Thyroid gland (tissue), 4 donors: Measurements from ENCODE around the gene RAB13. TPM values are rescaled to one million over a fixed set of nuclear protein-coding genes. Genes with fewer than 3 reads are reported as not detected.

ENCODE experiments used
- DNase-seq, 2 donors: peaks; one replicate each; pipeline ENCODE4 v3.0.0-alpha.2; 2019
- H3K27ac ChIP-seq, 3 donors: fragments of 200-600 bp; sonication (generic); 1 replicate in 2 of 3; 2 replicates in 1 of 3; pipeline ENCODE4 v1.5.1; 2016 to 2019; ENCODE audit warnings: mild to moderate bottlenecking in 1 of 3, moderate library complexity in 1 of 3
- H3K27me3 ChIP-seq: fragments of 200-600 bp; sonication (generic); one replicate; pipeline ENCODE4 v1.5.1; 2019
- H3K36me3 ChIP-seq, 2 donors: fragments of 200-600 bp; sonication (generic); one replicate each; pipeline ENCODE4 v1.5.1; 2016 to 2019
- H3K4me1 ChIP-seq, 2 donors: fragments of 200-600 bp; sonication (generic); one replicate each; pipeline ENCODE4 v1.5.1; 2017 to 2019
- H3K4me3 ChIP-seq, 3 donors: fragments of 200-600 bp; sonication (generic); replicated peaks in 1 of 3; 1 replicate in 2 of 3; 2 replicates in 1 of 3; pipeline ENCODE4 v1.5.1; 2016; ENCODE audit warnings: mild to moderate bottlenecking in 1 of 3
- H3K9me3 ChIP-seq: fragments of 200-600 bp; sonication (generic); one replicate; pipeline ENCODE4 v1.5.1; 2017
- CTCF ChIP-seq, 6 experiments: fragments of 200-600 bp in 3 of 6; fragments of 450-650 bp in 3 of 6; sonication (generic) in 3 of 6; IDR thresholded peaks; one replicate each; pipeline ENCODE4 v1.5.1; 2016 to 2019; ENCODE audit warnings: antibody characterized with exemption in 6 of 6, mild to moderate bottlenecking in 2 of 6, inconsistent platforms in 1 of 6, moderate library complexity in 1 of 6
- POLR2A ChIP-seq, 2 donors: fragments of 450-650 bp; IDR thresholded peaks; one replicate each; pipeline ENCODE4 v1.6.1; 2017; ENCODE audit warnings: antibody characterized with exemption in 2 of 2, mild to moderate bottlenecking in 2 of 2, moderate library complexity in 1 of 2
- WGBS, 2 donors: methylation state at CpG; one replicate each; pipeline ENCODE4 v1.1.5; 2017; 5-methylcytosine and 5-hydroxymethylcytosine counted together
- intact Hi-C: fragments of 100-400 bp; cut with DNase I; formaldehyde crosslinking; loops from one replicate; pipeline ENCODE4 v1.15.1; 2023
- total RNA-seq, 4 donors: library from RNA; depleted of rRNA; stranded (reverse); fragments of >200 nt; gene quantifications; one replicate each; pipeline ENCODE4 v1.2.3, GENCODE V29; 2016

Gene RAB13
- total RNA-seq, 4 donors from 2014 or later = 30.6 to 48.2 (median 38.1) TPM

GRCh38 chr1:153946622-153947241 lies 39.4 kb downstream of the RAB13 start, which contains the start of gene DENND4B:
Gene DENND4B (minus strand): TSS chr1:153946718. CDS start chr1:153944374, 2,344 bp downstream.
- peak; percentile 81 to 82 for DNase-seq
- H3K27me3 ChIP-seq = no peaks in the 10 kb centered on the region
- H3K27ac ChIP-seq = peak within 1 kb of the TSS; percentile 88 to 98 (median 92)
- TF ChIP-seq CTCF (IDR thresholded peaks at IDR 0.05) (peak; percentile 67 to 100 (median 90)), POLR2A (IDR thresholded peaks at IDR 0.05) (peak in 1 of 2 donors; percentile 2)
- 26 to 27% methylated on average over 9 of the region's 28 CpGs for WGBS, 2 donors
- H3K4me1 ChIP-seq = peaks cover 9 to 18% of the 10 kb centered on the region in 2 donors
- intact Hi-C loops = loop anchor here (10.0 kb wide), 1 partner anchor 152 kb away; no protein-coding TSS in a partner anchor
- H3K9me3 ChIP-seq = no peaks in the 10 kb centered on the region
- peaks cover 26 to 34% of the 10 kb centered on the region in 2 donors for H3K36me3 ChIP-seq
- peak within 1 kb of the TSS; percentile 70 to 89 (median 89) for H3K4me3 ChIP-seq

- no peaks in the 10 kb centered on the region for H3K27me3 ChIP-seq
- H3K36me3 ChIP-seq = peaks cover 20 to 27% of the 10 kb centered on the region in 2 donors
- H3K4me3 ChIP-seq = peak overlapping the region; percentile 70 to 89 (median 89)
- DNase-seq = peak; percentile 77 to 81
- no peaks in the 10 kb centered on the region for H3K9me3 ChIP-seq
- WGBS, 2 donors = 0 to 1% methylated on average over 25 to 29 of the region's 95 CpGs
- intact Hi-C loops = loop anchor here (10.0 kb wide), 1 partner anchor 151 kb away; no protein-coding TSS in a partner anchor
- TF ChIP-seq CTCF (IDR thresholded peaks at IDR 0.05) (no peak), POLR2A (IDR thresholded peaks at IDR 0.05) (peak in 1 of 2 donors; percentile 69)
- peaks cover 9 to 18% of the 10 kb centered on the region in 2 donors for H3K4me1 ChIP-seq
- H3K27ac ChIP-seq = peak overlapping the region; percentile 88 to 98 (median 92)
Observed at GRCh38 chr1:153945795-153946621, 40.1 kb downstream of the RAB13 start.

- Histone ChIP-seq H3K27me3 (no peaks in the 10 kb centered on the region), H3K27ac (peak overlapping the region; percentile 88 to 98 (median 92)), H3K36me3 (peaks cover 21 to 26% of the 10 kb centered on the region in 2 donors), H3K4me1 (peaks cover 9 to 18% of the 10 kb centered on the region in 2 donors), H3K4me3 (peak overlapping the region; percentile 70 to 89 (median 89)), H3K9me3 (no peaks in the 10 kb centered on the region)
- no peak for TF ChIP-seq CTCF (IDR thresholded peaks at IDR 0.05)
- no peak for TF ChIP-seq POLR2A (IDR thresholded peaks at IDR 0.05)
- intact Hi-C loops = loop anchor here (10.0 kb wide), 1 partner anchor 150 kb away; no protein-coding TSS in a partner anchor
- peak; percentile 47 to 64 for DNase-seq
- WGBS, 2 donors = 43 to 62% methylated on average over 7 to 9 of the region's 12 CpGs
Observed at GRCh38 chr1:153945131-153945794, 40.9 kb downstream of the RAB13 start.

- TF ChIP-seq CTCF (IDR thresholded peaks at IDR 0.05) (no peak), POLR2A (IDR thresholded peaks at IDR 0.05) (no peak)
- Histone ChIP-seq H3K4me3 (peak overlapping the region in 1 of 3 donors; percentile 89), H3K4me1 (peaks cover 9 to 18% of the 10 kb centered on the region in 2 donors), H3K9me3 (no peaks in the 10 kb centered on the region), H3K36me3 (peaks cover 26 to 28% of the 10 kb centered on the region in 2 donors), H3K27me3 (no peaks in the 10 kb centered on the region), H3K27ac (peak overlapping the region in 2 of 3 donors; percentile 88 to 98)
- intact Hi-C loops = loop anchor here (10.0 kb wide), 1 partner anchor 150 kb away; no protein-coding TSS in a partner anchor
- no peak for DNase-seq
- WGBS, 2 donors = 76 to 83% methylated on average over 3 of the region's 3 CpGs
Observed at GRCh38 chr1:153944827-153945117, 41.4 kb downstream of the RAB13 start.
